Cerebellar cortex (tissue), 1 donor: ENCODE data around the gene CASK.

Experiments
- DNase-seq: peaks from one replicate; pipeline ENCODE4 v3.0.0-alpha.2; 2015; ENCODE audit warnings: low spot score

CASK gene

DNA sequence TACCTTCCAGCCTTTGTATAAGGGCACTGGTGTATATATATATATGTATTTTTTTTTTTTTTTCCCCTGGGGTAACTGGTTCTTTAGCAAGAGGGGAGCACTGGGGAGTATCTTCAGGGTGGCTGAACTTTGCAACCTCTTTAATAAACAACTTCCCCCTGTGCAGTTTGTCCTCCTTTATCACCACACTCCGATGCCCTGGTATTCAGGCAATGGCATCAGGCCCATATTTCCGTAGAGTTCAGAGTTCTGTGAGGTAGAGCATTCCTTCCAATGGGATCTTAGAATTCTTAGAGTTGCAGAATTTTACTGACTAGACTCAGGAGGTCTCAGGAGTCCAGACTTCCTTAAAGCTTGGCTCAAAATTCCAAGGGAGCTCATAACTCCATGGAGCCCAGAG lies 451.6 kb downstream of the CASK start:
- no peak for DNase-seq

DNA sequence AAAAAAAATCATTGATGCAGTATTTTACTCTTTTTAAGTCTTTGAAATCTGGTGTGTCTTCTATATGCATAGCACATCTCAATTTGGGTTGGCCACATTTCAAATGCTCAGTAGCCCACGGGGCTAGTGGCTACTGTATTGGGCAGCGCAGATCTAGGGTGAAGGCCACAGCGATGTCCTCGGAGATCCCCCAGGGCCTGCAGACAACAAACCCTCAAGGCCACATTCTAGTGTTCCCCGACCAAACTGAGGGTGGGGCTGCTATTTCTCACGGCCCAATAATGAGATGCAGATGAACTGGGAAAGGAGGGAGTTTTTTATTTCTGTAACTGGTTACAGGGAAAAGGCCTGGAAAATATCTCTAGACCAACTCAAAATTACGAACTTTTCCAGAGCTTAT lies 452.6 kb downstream of the CASK start:
- DNase-seq = no peak

DNA sequence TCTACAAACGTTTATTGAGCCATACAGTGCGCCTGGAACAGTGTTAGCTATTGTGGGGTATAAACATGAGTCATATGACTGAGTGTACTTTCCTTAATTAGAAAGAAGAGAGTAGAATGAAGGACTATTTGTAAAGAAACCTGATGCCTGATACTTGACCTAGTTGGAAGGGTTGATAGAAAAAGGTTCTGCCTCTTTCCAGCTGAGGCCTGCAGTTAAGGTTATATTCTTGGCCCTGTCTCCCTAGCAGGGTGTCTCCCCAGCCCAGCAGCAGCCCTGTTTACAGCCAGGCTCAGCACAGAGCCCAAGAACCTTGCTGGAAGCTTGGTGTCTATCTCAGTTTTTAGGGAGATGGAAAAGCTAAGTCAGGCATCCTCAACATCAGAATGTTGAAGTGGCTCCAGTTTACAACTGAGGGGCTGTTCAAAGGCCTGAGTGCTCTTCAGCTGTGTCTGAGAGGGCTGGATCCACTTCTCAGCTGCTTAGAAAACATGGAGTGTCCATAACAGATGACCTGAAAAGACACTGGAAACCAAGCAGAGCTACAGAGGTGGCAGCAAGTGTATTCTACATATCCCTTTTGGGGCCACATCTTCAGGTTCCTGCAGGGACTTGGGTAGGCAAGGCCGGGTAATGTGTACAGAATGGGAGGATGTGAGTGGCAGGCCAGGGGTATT lies 454.6 kb downstream of the CASK start:
- no peak for DNase-seq
